Bone marrow (tissue), 2 donors: ENCODE measurements around the gene GALC.

Source experiments
- DNase-seq, 2 donors: peaks; one replicate each; lab custom pipeline; 2025; lab: John Stamatoyannopoulos, UW

The GALC gene

DNA sequence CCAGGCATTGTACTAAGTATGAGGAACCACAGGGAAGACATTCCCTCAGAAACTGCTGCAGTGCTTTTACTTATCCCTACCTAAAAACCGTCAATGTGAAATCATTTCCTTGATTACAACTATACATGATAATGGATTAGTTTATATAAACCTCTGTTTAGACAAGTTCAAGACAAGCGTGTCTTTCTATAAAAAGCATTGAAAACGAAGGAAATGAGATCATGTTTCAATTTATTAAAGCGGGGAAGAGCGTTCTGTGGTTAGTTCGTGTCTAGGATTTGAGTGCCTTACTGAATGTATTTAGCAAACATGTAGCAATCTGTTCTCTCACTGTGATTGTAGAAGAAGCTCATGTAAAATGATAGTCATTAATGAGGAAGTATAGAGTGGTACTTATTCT is 37.5 kb downstream of the GALC start:
- DNase-seq: no peak

DNA sequence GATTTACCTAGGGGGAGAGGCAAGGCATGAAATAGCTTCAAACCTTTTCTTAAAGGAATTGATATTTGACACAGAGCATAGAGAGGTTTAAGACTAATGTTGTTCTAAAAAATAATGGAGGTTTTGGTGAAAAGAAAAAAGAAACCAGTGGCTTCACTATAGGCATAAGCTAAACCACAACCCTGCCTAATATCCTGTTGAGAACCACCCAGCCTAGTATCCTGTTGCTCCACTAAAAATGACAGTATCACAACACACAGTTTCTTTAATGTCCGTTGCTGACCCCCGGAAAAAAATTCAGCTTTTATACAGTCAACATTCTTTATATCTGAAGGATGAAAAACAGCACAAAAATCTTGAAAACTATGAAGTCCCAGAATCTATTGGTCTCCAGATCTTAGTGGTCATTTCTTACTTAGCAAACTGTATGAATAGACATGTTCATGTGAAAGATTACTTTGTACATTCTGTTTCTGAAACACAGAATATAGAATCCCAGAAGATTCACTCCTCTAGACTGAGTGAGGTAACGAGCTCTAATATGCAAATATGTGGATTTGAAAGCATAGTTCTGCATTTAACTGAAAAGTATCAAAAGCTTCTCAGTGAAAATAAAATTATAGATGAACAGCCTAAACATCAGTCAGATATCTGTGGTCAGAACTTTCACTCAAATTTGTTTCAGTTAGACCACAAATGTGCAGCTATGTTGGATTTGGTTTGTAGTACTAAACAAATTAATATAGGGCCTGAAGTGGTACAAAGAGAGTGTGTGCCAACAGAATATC is 40.5 kb downstream of the GALC start:
- DNase-seq: no peak

GRCh38 chr14:87944987-87945604 is 47.9 kb downstream of the GALC start:
- DNase-seq: no peak

GRCh38 chr14:87940894-87941293 is 52.1 kb downstream of the GALC start:
- DNase-seq: no peak

- no peak for DNase-seq
Observed at GRCh38 chr14:87940382-87940781, 52.6 kb downstream of the GALC start.

- DNase-seq: no peak
Observed at GRCh38 chr14:87935886-87936285, 57.1 kb downstream of the GALC start.

DNA sequence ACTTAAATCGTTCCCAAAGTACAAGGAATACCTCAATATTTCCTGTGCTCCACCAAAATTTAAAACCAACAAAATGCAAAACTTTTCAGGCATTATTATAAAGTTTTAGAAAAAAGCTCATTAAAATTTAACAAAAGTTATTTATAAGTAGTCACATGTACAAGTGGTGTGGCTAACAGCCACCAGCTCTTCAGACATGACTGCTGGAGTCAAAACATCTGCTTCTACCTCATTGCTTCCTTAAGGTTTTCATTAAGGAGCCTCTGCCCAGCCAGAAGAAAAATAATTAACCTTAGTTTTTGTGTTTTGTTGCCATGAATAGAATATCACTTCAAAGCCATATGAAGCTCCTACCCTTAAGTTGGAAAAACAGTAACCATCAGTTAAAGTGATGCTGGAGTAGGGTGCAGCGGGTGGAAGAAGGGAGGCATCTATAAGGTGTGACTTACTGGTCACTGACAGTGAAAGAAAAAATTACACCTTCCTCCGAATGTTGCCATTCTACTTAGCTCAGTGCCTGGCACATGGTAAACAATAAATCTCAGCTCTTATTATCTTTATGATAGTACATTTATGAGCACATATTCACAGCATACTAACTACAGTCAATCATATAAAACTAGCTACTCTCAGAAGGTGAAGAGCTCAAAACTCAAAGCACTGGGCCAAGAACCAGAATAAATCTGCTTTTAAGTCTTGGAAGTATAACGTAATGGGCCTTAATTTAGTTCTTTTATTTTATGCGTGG is 57.7 kb downstream of the GALC start:
- DNase-seq: no peak

- DNase-seq: no peak
Observed at GRCh38 chr14:87934185-87934584, 58.8 kb downstream of the GALC start.

GRCh38 chr14:87916886-87917275 is 76.1 kb downstream of the GALC start:
- DNase-seq: no peak

- DNase-seq: no peak
Observed at GRCh38 chr14:87916103-87916885, 76.7 kb downstream of the GALC start.

DNA sequence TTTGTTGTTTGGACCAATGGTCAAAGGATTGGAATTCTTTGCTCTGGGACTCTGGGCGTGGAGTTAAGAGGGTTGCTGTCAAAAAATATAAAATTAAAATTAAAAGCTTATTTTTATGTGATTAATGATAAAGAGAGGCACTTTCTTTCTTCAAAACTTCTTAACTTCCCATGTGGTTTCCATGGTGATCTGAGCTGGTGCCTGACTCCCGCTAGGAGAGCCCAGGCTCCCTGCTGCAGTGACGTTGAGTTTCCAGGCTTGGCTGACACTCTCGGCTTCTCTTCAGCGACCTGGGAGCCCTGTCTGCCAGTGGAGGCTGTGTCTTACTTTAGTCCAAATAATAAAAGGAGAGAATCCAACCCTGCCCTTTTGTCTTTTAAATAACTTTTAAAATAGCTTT is 84.4 kb downstream of the GALC start:
- DNase-seq: no peak

DNA sequence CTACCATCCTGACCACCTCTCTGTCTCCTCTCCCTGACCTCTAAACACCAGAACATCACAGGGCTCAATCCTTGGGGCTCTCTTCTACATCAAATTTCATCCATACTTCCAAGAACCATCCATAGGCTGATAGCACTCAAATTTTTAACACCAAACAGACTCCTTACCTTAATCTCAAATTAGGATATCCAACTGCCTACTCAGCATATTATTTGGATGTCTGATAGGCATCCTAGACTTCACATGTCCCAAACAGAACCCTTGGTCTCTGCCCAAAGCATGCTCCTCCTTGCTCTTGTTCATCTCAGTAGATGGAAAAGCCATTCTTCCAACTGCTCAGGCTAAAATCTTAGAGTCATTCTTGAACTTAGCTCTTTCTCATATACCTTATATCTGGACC is 91.3 kb downstream of the GALC start:
- DNase-seq: no peak

DNA sequence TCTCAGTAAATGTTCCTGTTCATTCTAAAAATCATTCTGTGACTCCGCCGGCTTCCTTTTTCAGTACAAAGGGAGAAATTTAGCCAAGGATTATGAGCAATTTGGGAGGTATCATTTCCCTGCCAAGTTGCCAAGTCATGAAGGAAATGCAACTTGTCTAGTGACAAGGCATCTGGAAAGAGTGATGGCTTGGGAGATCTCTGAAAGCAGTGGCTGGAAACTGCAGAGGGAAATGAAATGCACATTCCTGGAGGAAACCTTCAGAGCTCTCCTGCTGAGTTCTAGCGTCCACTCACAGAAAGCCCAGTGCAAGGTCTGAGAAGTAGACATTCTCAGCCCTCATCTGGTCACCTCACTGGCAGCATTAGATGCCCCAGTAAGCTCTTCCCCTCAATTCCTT is 91.7 kb downstream of the GALC start:
- DNase-seq: no peak

- DNase-seq: no peak
Observed at GRCh38 chr14:87899228-87899627, 93.8 kb downstream of the GALC start.

- no peak for DNase-seq
Observed at GRCh38 chr14:87898301-87898700, 94.7 kb downstream of the GALC start.

- peak in 1 of 2 donors; percentile 4 for DNase-seq
Observed at GRCh38 chr14:87896393-87897380, 96.3 kb downstream of the GALC start.

DNA sequence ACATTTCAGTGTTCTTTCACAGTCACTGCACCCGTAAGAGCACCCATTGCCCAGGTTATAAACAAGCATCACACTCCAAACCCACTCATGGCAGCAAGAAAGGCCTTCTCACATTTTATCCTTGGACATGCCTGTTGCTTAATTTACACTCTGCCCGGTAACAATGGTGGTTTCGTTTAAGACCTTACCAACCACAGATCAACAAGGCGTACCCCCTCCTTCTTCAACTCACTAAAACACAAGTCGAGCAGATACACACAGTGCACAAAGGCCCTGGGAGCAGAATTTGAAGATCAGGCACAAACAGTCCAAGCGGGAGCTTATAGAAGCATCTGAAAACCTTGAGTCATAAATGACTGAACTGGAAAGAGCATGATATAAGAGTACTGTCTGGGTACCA is 98.1 kb downstream of the GALC start:
- DNase-seq: no peak

DNA sequence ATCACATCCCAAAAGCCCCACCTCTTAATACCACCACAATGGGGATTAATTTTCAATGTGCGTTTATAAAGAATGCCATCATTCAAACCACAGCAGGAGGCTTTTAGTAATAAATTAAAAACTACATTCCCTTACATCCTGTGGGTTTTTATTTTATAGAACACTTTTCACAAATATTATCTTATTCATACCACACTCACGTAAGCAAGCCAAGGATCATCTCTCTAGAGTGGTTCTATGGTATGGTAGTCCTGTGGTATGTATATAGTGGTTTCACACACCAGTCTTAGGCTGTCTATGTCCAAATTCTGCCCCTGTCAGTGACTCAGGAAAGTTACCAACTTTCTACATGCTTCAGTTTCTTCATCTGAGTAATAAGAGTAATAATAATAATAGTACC is 100.2 kb downstream of the GALC start:
- no peak for DNase-seq

GRCh38 chr14:87888136-87888999 is 104.6 kb downstream of the GALC start:
- DNase-seq: no peak

GRCh38 chr14:87883750-87884149 is 109.2 kb downstream of the GALC start:
- no peak for DNase-seq
